Measurements from ENCODE around the gene SLC25A34. TPM values are rescaled to one million over a fixed set of nuclear protein-coding genes. Genes with fewer than 3 reads are reported as not detected.

Gene SLC25A34
- polyA plus RNA-seq, 1 of the 3 experiments (the other 2 are of a cell fraction): 1.4 TPM

- Histone ChIP-seq H4K20me1 (ENCODE audit: insufficient read depth) (peaks cover 34% of the 10 kb centered on the region), H3K9ac (no peak overlapping the region), H3F3A (replicated peaks; ENCODE audit: insufficient read depth) (peaks cover 23% of the 10 kb centered on the region), H3K4me1 (ENCODE audit: control insufficient read depth in 1 of 2, insufficient read depth in 2 of 2, low read depth in 1 of 2, low read length in 1 of 2) (peaks cover 18 to 22% of the 10 kb centered on the region in 2 experiments; a peak in 3 of 4 replicates), H3K79me2 (ENCODE audit: insufficient read depth) (peaks cover 75% of the 10 kb centered on the region), H3K9me2 (no peaks in the 10 kb centered on the region), H3K27ac (ENCODE audit: low read depth in 2 of 2, low read length in 1 of 2) (no peak overlapping the region), H3K4me3 (ENCODE audit: low read depth in 2 of 2, low read length in 1 of 2) (no peak overlapping the region), H3K36me3 (replicated peaks in 1 of 2; ENCODE audit: control insufficient read depth in 1 of 2, insufficient read depth in 2 of 2, low read length in 1 of 2) (peaks cover 19 to 20% of the 10 kb centered on the region in 2 experiments), H3K27me3 (ENCODE audit: insufficient read depth) (no peaks in the 10 kb centered on the region), H2AFZ (ENCODE audit: low read depth) (no peak overlapping the region), H3K9me3 (no peaks in the 10 kb centered on the region), H3K4me2 (no peak overlapping the region)
- no peak for TF ChIP-seq NRF1 (IDR thresholded peaks at IDR 0.05; ENCODE audit: low read depth, low read length)
- TF ChIP-seq SIN3A (IDR thresholded peaks at IDR 0.05; ENCODE audit: borderline replicate concordance, low read depth, low read length): no peak
- no peak for TF ChIP-seq MAX (IDR thresholded peaks at IDR 0.05; ENCODE audit: low read depth)
- TF ChIP-seq USF1 (IDR thresholded peaks at IDR 0.05; ENCODE audit: borderline replicate concordance, low read depth): no peak
- TF ChIP-seq IRF3 (IDR thresholded peaks at IDR 0.05; ENCODE audit: low read depth, low read length): no peak
- TF ChIP-seq CHD2 (IDR thresholded peaks at IDR 0.05; ENCODE audit: low read length, partially characterized antibody): no peak
- TF ChIP-seq REST (IDR thresholded peaks at IDR 0.05; ENCODE audit: low read depth, low read length): no peak
- no peak for TF ChIP-seq MEF2A (IDR thresholded peaks at IDR 0.05; ENCODE audit: borderline replicate concordance, low read depth)
- DNase-seq: no peak
- WGBS (ENCODE audit: low lambda C conversion rate): 88% methylated on average over 7 of the region's 10 CpGs
- POLR2A ChIA-PET: no interaction called here
- CTCF ChIA-PET: interaction anchor here (1.7 kb wide), 1 partner anchor 23 kb away, joined by 4 read pairs; no protein-coding TSS in a partner anchor
Observed at GRCh38 chr1:15764269-15764764, 28.3 kb downstream of the SLC25A34 start.

- H3F3A ChIP-seq (replicated peaks; ENCODE audit: insufficient read depth): peaks cover 23% of the 10 kb centered on the region
- H3K9me3 ChIP-seq: no peaks in the 10 kb centered on the region
- TF ChIP-seq MXI1 (IDR thresholded peaks at IDR 0.05; ENCODE audit: low read depth, low read length) (no peak), RCOR1 (IDR thresholded peaks at IDR 0.05; ENCODE audit: low read length) (no peak), NFIC (IDR thresholded peaks at IDR 0.05; ENCODE audit: borderline replicate concordance) (no peak), SIN3A (IDR thresholded peaks at IDR 0.05; ENCODE audit: borderline replicate concordance, low read depth, low read length) (no peak), SMC3 (IDR thresholded peaks at IDR 0.05; ENCODE audit: low read depth, low read length) (no peak), USF1 (IDR thresholded peaks at IDR 0.05; ENCODE audit: borderline replicate concordance, low read depth) (no peak), RXRA (IDR thresholded peaks at IDR 0.05; ENCODE audit: borderline replicate concordance, low read depth) (no peak), POLR2AphosphoS5 (IDR thresholded peaks at IDR 0.05; ENCODE audit: low read depth, low read length) (no peak), FOSL2 (IDR thresholded peaks at IDR 0.05; ENCODE audit: borderline replicate concordance, low read depth) (no peak), FOXM1 (IDR thresholded peaks at IDR 0.05; ENCODE audit: low read depth) (no peak), YY1 (IDR thresholded peaks at IDR 0.05; ENCODE audit: low read depth) (no peak), TAF1 (IDR thresholded peaks at IDR 0.05; ENCODE audit: borderline replicate concordance, low read depth, low read length) (no peak), RAD21 (IDR thresholded peaks at IDR 0.05; ENCODE audit: low read length) (no peak), MAX (IDR thresholded peaks at IDR 0.05; ENCODE audit: low read depth) (no peak), FOXJ3 (CRISPR knock-in tag; IDR thresholded peaks at IDR 0.05) (no peak), RFX5 (IDR thresholded peaks at IDR 0.05; ENCODE audit: low read length) (no peak), ELF1 (IDR thresholded peaks at IDR 0.05) (no peak)
- DNase-seq: no peak
- H3K9me2 ChIP-seq: no peaks in the 10 kb centered on the region
- H3K79me2 ChIP-seq (ENCODE audit: insufficient read depth): peaks cover 69% of the 10 kb centered on the region
- CTCF ChIA-PET: interaction anchor here (2.3 kb wide), 1 partner anchor 230 kb away, joined by 8 read pairs; no protein-coding TSS in a partner anchor
- peaks cover 34% of the 10 kb centered on the region for H4K20me1 ChIP-seq (ENCODE audit: insufficient read depth)
- H2AFZ ChIP-seq (ENCODE audit: low read depth): no peak overlapping the region
- POLR2A ChIA-PET: no interaction called here
- H3K27ac ChIP-seq (ENCODE audit: low read depth in 2 of 2, low read length in 1 of 2): peak overlapping the region in 1 of 2 experiments; percentile 46; a peak in 2 of 4 replicates
- no peak overlapping the region for H3K4me2 ChIP-seq
- 100% methylated on average over 1 of the region's 15 CpGs for WGBS (ENCODE audit: low lambda C conversion rate)
- no peak overlapping the region for H3K4me3 ChIP-seq (ENCODE audit: low read depth in 2 of 2, low read length in 1 of 2)
- peaks cover 15 to 18% of the 10 kb centered on the region in 2 experiments; a peak in 3 of 4 replicates for H3K4me1 ChIP-seq (ENCODE audit: control insufficient read depth in 1 of 2, insufficient read depth in 2 of 2, low read depth in 1 of 2, low read length in 1 of 2)
- H3K27me3 ChIP-seq (ENCODE audit: insufficient read depth): no peaks in the 10 kb centered on the region
- H3K9ac ChIP-seq: no peak overlapping the region
- H3K36me3 ChIP-seq (replicated peaks in 1 of 2; ENCODE audit: control insufficient read depth in 1 of 2, insufficient read depth in 2 of 2, low read length in 1 of 2): peaks cover 22% of the 10 kb centered on the region in 2 experiments
Observed at GRCh38 chr1:15764890-15765289, 28.8 kb downstream of the SLC25A34 start.

Data from SK-N-SH (cell line).